ENCODE results near the gene RUVBL1.

DNA sequence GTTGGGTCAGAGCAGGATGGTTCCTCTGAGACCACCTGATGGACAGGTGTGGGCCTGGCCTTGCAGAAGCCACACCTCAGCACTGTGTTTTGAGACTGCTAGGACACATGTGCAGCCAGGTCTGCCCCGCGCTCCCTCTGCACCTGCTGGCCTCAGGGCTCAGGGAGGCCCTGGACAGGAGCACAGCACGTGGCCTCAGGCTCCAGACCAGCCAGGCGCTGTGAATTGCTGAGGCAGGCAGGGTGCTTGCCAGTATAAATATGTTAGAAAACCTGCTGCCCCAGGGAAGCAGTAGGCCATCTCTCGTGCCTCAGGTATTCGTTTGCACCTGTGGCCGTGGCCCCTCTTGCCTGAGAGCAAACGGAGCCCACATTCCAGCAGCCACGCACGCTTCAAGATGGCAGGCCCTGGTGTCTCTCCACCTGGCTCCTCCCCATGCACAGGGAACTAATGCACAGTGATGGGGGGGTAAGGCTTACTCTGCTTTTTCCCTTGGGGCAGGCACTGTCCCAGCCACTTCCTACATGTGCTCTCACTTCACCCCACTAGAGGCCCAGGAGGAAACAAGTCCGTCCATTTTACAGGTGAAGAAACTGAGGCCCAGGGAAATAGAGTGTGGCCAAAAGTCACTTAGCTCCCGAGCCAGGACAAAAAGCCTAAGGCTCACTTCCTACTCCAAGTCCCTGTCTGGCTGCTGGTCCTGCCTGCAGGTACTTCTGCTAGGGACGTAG is 51.0 kb downstream of the RUVBL1 start:
- TF ChIP-seq, protein P1, sequence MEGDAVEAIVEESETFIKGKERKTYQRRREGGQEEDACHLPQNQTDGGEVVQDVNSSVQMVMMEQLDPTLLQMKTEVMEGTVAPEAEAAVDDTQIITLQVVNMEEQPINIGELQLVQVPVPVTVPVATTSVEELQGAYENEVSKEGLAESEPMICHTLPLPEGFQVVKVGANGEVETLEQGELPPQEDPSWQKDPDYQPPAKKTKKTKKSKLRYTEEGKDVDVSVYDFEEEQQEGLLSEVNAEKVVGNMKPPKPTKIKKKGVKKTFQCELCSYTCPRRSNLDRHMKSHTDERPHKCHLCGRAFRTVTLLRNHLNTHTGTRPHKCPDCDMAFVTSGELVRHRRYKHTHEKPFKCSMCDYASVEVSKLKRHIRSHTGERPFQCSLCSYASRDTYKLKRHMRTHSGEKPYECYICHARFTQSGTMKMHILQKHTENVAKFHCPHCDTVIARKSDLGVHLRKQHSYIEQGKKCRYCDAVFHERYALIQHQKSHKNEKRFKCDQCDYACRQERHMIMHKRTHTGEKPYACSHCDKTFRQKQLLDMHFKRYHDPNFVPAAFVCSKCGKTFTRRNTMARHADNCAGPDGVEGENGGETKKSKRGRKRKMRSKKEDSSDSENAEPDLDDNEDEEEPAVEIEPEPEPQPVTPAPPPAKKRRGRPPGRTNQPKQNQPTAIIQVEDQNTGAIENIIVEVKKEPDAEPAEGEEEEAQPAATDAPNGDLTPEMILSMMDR (optimal IDR thresholded peaks at IDR 0.05 in 1 of 3, IDR thresholded peaks at IDR 0.05 in 1 of 3, conservative IDR thresholded peaks at IDR 0.05 in 1 of 3; ENCODE audit: extremely low read depth in 1 of 3, insufficient read depth in 2 of 3, low read length in 3 of 3) = no peak
- TF ChIP-seq EZH2 (IDR thresholded peaks at IDR 0.05; ENCODE audit: low read length) = no peak
